GM12878 (cell line): ENCODE results near the gene ABHD6. TPM values are rescaled to one million over a fixed set of nuclear protein-coding genes. Genes with fewer than 3 reads are reported as not detected.
A peak's percentile ranks its signal among the peaks of the same experiment; 100 is the strongest.

Source experiments
- ATAC-seq: fragments of 200-7000 bp; cut with Tn5 transposase; 3 replicates; pipeline ENCODE4 v1.9.1; 2020; ENCODE audit warnings: mild to moderate bottlenecking, moderate library complexity
- BruUV-seq: library from RNA; stranded (reverse); fragments of 400-500 nt; replicated peaks from 2 replicates; lab custom pipeline; 2021; lab: Mats Ljungman, UMichigan
- CTCF ChIA-PET: fragments of 300-600 bp; sonication (Branson Sonifier 250); formaldehyde crosslinking; extraction: SDS; loops from one replicate; lab custom pipeline; 2021; ENCODE audit warnings: inconsistent platforms; lab: Yijun Ruan, JAX
- POLR2A ChIA-PET: fragments of 350-600 bp; formaldehyde crosslinking; extraction: SDS; loops from one replicate; lab custom pipeline; 2021; ENCODE audit warnings: inconsistent platforms; lab: Charles Lee
- RAD21 ChIA-PET: fragments of 300-600 bp; sonication (Branson Sonifier 250); formaldehyde crosslinking; loops from one replicate; lab custom pipeline; 2023; ENCODE audit warnings: antibody characterized with exemption; ENCODE audit not compliant: unreplicated experiment; lab: Charles Lee
- SMC1A ChIA-PET: fragments of 300-600 bp; sonication (Branson Sonifier 250); formaldehyde crosslinking; loops from one replicate; lab custom pipeline; 2023; ENCODE audit not compliant: unreplicated experiment, uncharacterized antibody; lab: Charles Lee
- DNase-seq: peaks from one replicate; pipeline ENCODE4 v3.0.0-alpha.2; 2011; ENCODE audit warnings: low read depth, low spot score
- FAIRE-seq: peaks from 3 replicates; lab custom pipeline; 2011; peaks lifted over from hg19 to GRCh38; lab: Jason Lieb, UNC
- H2AFZ ChIP-seq: 2 replicates; pipeline ENCODE4 v1.6.0; 2011; ENCODE audit warnings: low read depth, low read length, control low read depth; ENCODE audit not compliant: control insufficient read depth
- H3K27ac ChIP-seq: 2 replicates; pipeline ENCODE4 v1.5.1; 2011; ENCODE audit warnings: control low read depth; ENCODE audit not compliant: control insufficient read depth, insufficient read depth
- H3K27me3 ChIP-seq, 2 experiments: replicated peaks in 1 of 2; 2 replicates each; pipeline versions ENCODE4 v1.6.0 to v1.6.1; 2011; ENCODE audit warnings: low read length in 1 of 2; ENCODE audit not compliant: control insufficient read depth in 2 of 2, insufficient read depth in 2 of 2
- H3K36me3 ChIP-seq, 2 experiments: 2 replicates each; pipeline ENCODE4 v1.5.1; 2011; ENCODE audit warnings: low read length in 1 of 2; ENCODE audit not compliant: control insufficient read depth in 2 of 2, insufficient read depth in 2 of 2
- H3K4me1 ChIP-seq: 2 replicates; pipeline ENCODE4 v1.6.1; 2011; ENCODE audit warnings: mild to moderate bottlenecking, low read length, moderate library complexity, mixed read lengths; ENCODE audit not compliant: control insufficient read depth, insufficient read depth
- H3K4me2 ChIP-seq: 2 replicates; pipeline ENCODE4 v1.6.0; 2011; ENCODE audit warnings: control low read depth; ENCODE audit not compliant: control insufficient read depth, insufficient read depth
- H3K4me3 ChIP-seq: fragments of 200-600 bp; sonication (generic); 2 replicates; pipeline ENCODE4 v1.5.1; 2016
- H3K79me2 ChIP-seq: 2 replicates; pipeline ENCODE4 v1.6.0; 2011; ENCODE audit warnings: low read length; ENCODE audit not compliant: control insufficient read depth, insufficient read depth
- H3K9ac ChIP-seq: 2 replicates; pipeline ENCODE4 v1.8.0; 2011; ENCODE audit warnings: low read length, control low read depth, mixed read lengths; ENCODE audit not compliant: control insufficient read depth, insufficient read depth
- H3K9me3 ChIP-seq: replicated peaks from 3 replicates; pipeline ENCODE4 v1.5.1; 2011; ENCODE audit warnings: mild to moderate bottlenecking, low read length; ENCODE audit not compliant: control insufficient read depth, insufficient read depth
- H4K20me1 ChIP-seq: 2 replicates; pipeline ENCODE4 v1.6.0; 2011; ENCODE audit not compliant: control insufficient read depth, insufficient read depth
- PRDM15 ChIP-seq: fragments of 450-650 bp; formaldehyde crosslinking; IDR thresholded peaks from 2 replicates; pipeline ENCODE4 v1.4.0; 2020; ENCODE audit warnings: mild to moderate bottlenecking, moderate library complexity
- RAD21 ChIP-seq: IDR thresholded peaks from 2 replicates; pipeline ENCODE4 v1.6.1; 2011; ENCODE audit warnings: mild to moderate bottlenecking, low read depth, low read length, moderate library complexity; ENCODE audit not compliant: insufficient read depth
- ZSCAN29 ChIP-seq: fragments of 450-650 bp; IDR thresholded peaks from 2 replicates; pipeline ENCODE4 v1.6.1; 2017; ENCODE audit warnings: mild to moderate bottlenecking, moderate library complexity
- WGBS: methylation state at CpG from one replicate; pipeline ENCODE4 v1.1.6; 2016; ENCODE audit warnings: low lambda C conversion rate; ENCODE audit not compliant: insufficient replicate concordance, insufficient coverage; ENCODE audit errors: missing lambda C conversion rate; 5-methylcytosine and 5-hydroxymethylcytosine counted together
- in situ Hi-C: fragments of 300-500 bp; cut with MboI; formaldehyde crosslinking; loops from 9 replicates; pipeline ENCODE4 v1.14.3; 2018; ENCODE audit warnings: mixed read lengths
- intact Hi-C: fragments of 100-400 bp; cut with micrococcal nuclease; formaldehyde crosslinking; loops from one replicate; pipeline ENCODE4 v1.14.2; 2022; ENCODE audit not compliant: unreplicated experiment
- polyA plus RNA-seq, 11 experiments: library from polyadenylated mRNA; depleted of rRNA in 4 of 11; unstranded in 6 of 11; stranded (reverse) in 5 of 11; fragments of >200 nt; fragmentation: Nextera tagmentation in 4 of 11; fragmentation: Illumina TruSeq in 1 of 11; extraction: Ambion mirVana in 4 of 11; extraction: Trizol in 1 of 11; gene quantifications; 1 replicate in 1 of 11; 2 replicates in 10 of 11; pipeline versions ENCODE4 v1.2.1 to v1.2.3, GENCODE V29; 2011 to 2016; ENCODE audit warnings: inconsistent platforms in 2 of 11, missing spikeins in 2 of 11, low read depth in 1 of 11
- total RNA-seq, 4 experiments: library from RNA; depleted of rRNA in 3 of 4; stranded (reverse); fragments of >200 nt in 3 of 4; fragmentation: Illumina TruSeq in 1 of 4; extraction: Trizol in 1 of 4; gene quantifications; 2 replicates each; pipeline versions ENCODE4 v1.2.1 to v1.2.3, GENCODE V29; 2013 to 2021

Gene ABHD6
- total and polyA plus RNA-seq, 10 of the 15 experiments (the other 5 are each of a cell fraction or from before 2014, with no cell fraction given): 1.4 to 33.2 (median 3.2) TPM

DNA sequence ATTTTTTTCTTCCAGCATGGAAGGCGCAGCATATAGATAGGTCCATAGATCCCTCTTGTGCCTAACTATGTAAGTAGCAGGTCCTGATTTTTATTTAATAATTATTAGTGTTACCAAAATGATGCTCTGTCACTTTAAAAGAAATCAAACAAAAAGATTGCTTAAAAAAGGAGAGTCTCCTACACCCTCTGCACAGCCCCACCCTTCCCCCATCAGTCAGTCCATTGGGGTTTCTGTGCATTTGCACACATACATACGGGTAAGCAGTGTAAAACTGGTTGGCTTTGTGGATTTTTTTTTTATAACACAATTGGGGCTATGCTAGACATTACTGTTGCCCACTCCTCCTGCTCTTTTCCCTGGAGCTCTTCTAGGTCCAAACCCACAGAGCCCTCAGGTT is 61.5 kb downstream of the ABHD6 start:
- FAIRE-seq (no peak), ATAC-seq (0 out of 3 replicates have a peak, but pooled peaks have one; percentile 18), DNase-seq (no peak)
- POLR2A ChIA-PET: no interaction called here
- no peaks in the 10 kb centered on the region for H3K4me1 ChIP-seq
- intact Hi-C loops: loop anchor here (5.0 kb wide), 1 partner anchor 62 kb away; the partner anchor contains the start of gene ABHD6
- SMC1A ChIA-PET: interaction anchor here (1.1 to 6.6 kb wide), 10 partner anchors 26 to 121 kb away, joined by 3 to 127 read pairs (median 4); no protein-coding TSS in a partner anchor
- H3K27ac ChIP-seq: no peak overlapping the region
- H3K36me3 ChIP-seq: peaks cover 0 to 1% of the 10 kb centered on the region in 2 experiments; a peak in 1 of 4 replicates
- RAD21 ChIA-PET: interaction anchor here (0.9 to 6.3 kb wide), 9 partner anchors 9 to 120 kb away, joined by 3 to 106 read pairs (median 8); partner anchors contain the start of gene ABHD6
- TF ChIP-seq RAD21: 0 out of 2 replicates have a peak, but pooled peaks have one; percentile 2
- TF ChIP-seq PRDM15 (CRISPR knock-in tag): no peak
- TF ChIP-seq ZSCAN29: no peak
- TF ChIP-seq, all 136 proteins: peak for 1
- no TSS peak for BruUV-seq
- H3K9me3 ChIP-seq: no peaks in the 10 kb centered on the region; the same call in 2 of the 3 replicates
- H3K4me3 ChIP-seq: no peak overlapping the region
- H3K4me2 ChIP-seq: no peak overlapping the region
- H3K27me3 ChIP-seq: no peaks in the 10 kb centered on the region; a peak in 1 of 4 replicates
- no peak overlapping the region for H2AFZ ChIP-seq
- CTCF ChIA-PET: interaction anchor here (1.2 to 15.5 kb wide), 13 partner anchors 9 to 124 kb away, joined by 3 to 503 read pairs (median 7); partner anchors contain the start of gene DNASE1L3
- in situ Hi-C loops: no loop called here
- 44% methylated on average over 2 of the region's 2 CpGs for WGBS
- no peak overlapping the region for H3K9ac ChIP-seq
- no peaks in the 10 kb centered on the region for H3K79me2 ChIP-seq
- no peaks in the 10 kb centered on the region for H4K20me1 ChIP-seq
